Chondrocyte (in vitro differentiated cells): ENCODE data around the gene FGF10. TPM values are rescaled to one million over a fixed set of nuclear protein-coding genes. Genes with fewer than 3 reads are reported as not detected.

Experiments used
- DNase-seq: peaks from one replicate; pipeline ENCODE4 v3.0.0; 2021; ENCODE audit warnings: mixed read lengths, low spot score
- H3K27ac Mint-ChIP-seq: one replicate; pipeline ENCODE4 v1.8.0; 2021; ENCODE audit warnings: mild to moderate bottlenecking, moderate library complexity, mixed read lengths; ENCODE audit not compliant: unreplicated experiment
- H3K27me3 Mint-ChIP-seq: 2 replicates; pipeline ENCODE4 v1.8.0; 2021; ENCODE audit warnings: low read depth, mixed read lengths
- H3K36me3 Mint-ChIP-seq: 2 replicates; pipeline ENCODE4 v1.8.0; 2021; ENCODE audit warnings: low read depth, mixed read lengths
- H3K4me1 Mint-ChIP-seq: 2 replicates; pipeline ENCODE4 v1.8.0; 2021; ENCODE audit warnings: low read depth, mild to moderate bottlenecking, mixed read lengths
- H3K4me3 Mint-ChIP-seq: one replicate; pipeline ENCODE4 v1.8.0; 2021; ENCODE audit warnings: mild to moderate bottlenecking, moderate library complexity, mixed read lengths; ENCODE audit not compliant: unreplicated experiment
- H3K9me3 Mint-ChIP-seq: 2 replicates; pipeline ENCODE4 v1.8.0; 2021; ENCODE audit warnings: low read depth, mixed read lengths
- CTCF ChIP-seq: fragments of 200-600 bp; sonication (generic); IDR thresholded peaks from 2 replicates; pipeline ENCODE4 v1.5.0; 2021; ENCODE audit warnings: antibody characterized with exemption, mild to moderate bottlenecking, moderate library complexity
- long read RNA-seq: library from polyadenylated mRNA; stranded (forward); transcript quantifications from one replicate; pipeline ENCODE4 v2.0.0, GENCODE V29; 2021
- total RNA-seq: library from RNA; stranded (reverse); gene quantifications from 3 replicates; pipeline ENCODE4 v1.2.1, GENCODE V29; 2021

Gene FGF10
- not detected in 3 replicates for total RNA-seq
- long read RNA-seq, result 0 reads

- Mint-ChIP-seq H3K4me3 (peak within 1 kb of the TSS; percentile 72), H3K4me1 (peaks cover 22% of the 10 kb centered on the region), H3K27me3 (peaks cover 69% of the 10 kb centered on the region), H3K27ac (no peak within 1 kb of the TSS), H3K9me3 (no peaks in the 10 kb centered on the region), H3K36me3 (no peaks in the 10 kb centered on the region)
- no peak for DNase-seq
- no peak for TF ChIP-seq CTCF
Observed at GRCh38 chr5:44389090-44389822, at the start of gene FGF10. Gene FGF10 (minus strand): TSS chr5:44389420. CDS start chr5:44388682, 738 bp downstream.

- no peaks in the 10 kb centered on the region for H3K27me3 Mint-ChIP-seq
- no peak for TF ChIP-seq CTCF
- H3K27ac Mint-ChIP-seq, result no peak overlapping the region
- H3K4me3 Mint-ChIP-seq, result no peak overlapping the region
- no peak for DNase-seq
- H3K9me3 Mint-ChIP-seq, result no peaks in the 10 kb centered on the region
- no peaks in the 10 kb centered on the region for H3K36me3 Mint-ChIP-seq
- no peaks in the 10 kb centered on the region for H3K4me1 Mint-ChIP-seq
Observed at GRCh38 chr5:44426944-44427343, 37.7 kb upstream of the FGF10 start.

GRCh38 chr5:44412286-44412685 lies 23.1 kb upstream of the FGF10 start:
- no peak overlapping the region for H3K4me3 Mint-ChIP-seq
- no peaks in the 10 kb centered on the region for H3K4me1 Mint-ChIP-seq
- no peak overlapping the region for H3K27ac Mint-ChIP-seq
- H3K9me3 Mint-ChIP-seq, result no peaks in the 10 kb centered on the region
- no peaks in the 10 kb centered on the region for H3K27me3 Mint-ChIP-seq
- H3K36me3 Mint-ChIP-seq, result no peaks in the 10 kb centered on the region
- no peak for DNase-seq
- no peak for TF ChIP-seq CTCF

GRCh38 chr5:44402084-44402483 lies 12.9 kb upstream of the FGF10 start:
- Mint-ChIP-seq H3K36me3 (no peaks in the 10 kb centered on the region), H3K9me3 (no peaks in the 10 kb centered on the region), H3K4me1 (no peaks in the 10 kb centered on the region), H3K27me3 (peaks cover 12% of the 10 kb centered on the region), H3K4me3 (no peak overlapping the region), H3K27ac (no peak overlapping the region)
- TF ChIP-seq CTCF, result no peak
- no peak for DNase-seq

GRCh38 chr5:44401611-44402010 lies 12.4 kb upstream of the FGF10 start:
- TF ChIP-seq CTCF, result no peak
- H3K36me3 Mint-ChIP-seq, result no peaks in the 10 kb centered on the region
- DNase-seq, result no peak
- peaks cover 10% of the 10 kb centered on the region for H3K27me3 Mint-ChIP-seq
- no peak overlapping the region for H3K4me3 Mint-ChIP-seq
- no peaks in the 10 kb centered on the region for H3K9me3 Mint-ChIP-seq
- no peaks in the 10 kb centered on the region for H3K4me1 Mint-ChIP-seq
- H3K27ac Mint-ChIP-seq, result no peak overlapping the region
